Measurements from ENCODE around the gene CARD11.

Gene CARD11

GRCh38 chr7:2979951-2980350 is 63.7 kb downstream of the CARD11 start:
- DNase-seq, result no peak

GRCh38 chr7:2979201-2979631 is 64.5 kb downstream of the CARD11 start:
- DNase-seq, result no peak

GRCh38 chr7:2978408-2978807 is 65.3 kb downstream of the CARD11 start:
- no peak for DNase-seq

GRCh38 chr7:2975821-2976371 is 67.8 kb downstream of the CARD11 start:
- no peak for DNase-seq

GRCh38 chr7:2974093-2974819 is 69.4 kb downstream of the CARD11 start:
- no peak for DNase-seq

GRCh38 chr7:2972835-2973161 is 70.9 kb downstream of the CARD11 start:
- DNase-seq, result no peak

GRCh38 chr7:2971914-2972834 is 71.5 kb downstream of the CARD11 start:
- DNase-seq, result no peak

- no peak for DNase-seq
These were observed 72.8 kb downstream of the CARD11 start for GRCh38 chr7:2970861-2971260.

GRCh38 chr7:2970307-2970664 is 73.4 kb downstream of the CARD11 start:
- DNase-seq, result no peak

GRCh38 chr7:2969398-2970306 is 74.0 kb downstream of the CARD11 start:
- DNase-seq, result no peak

GRCh38 chr7:2968616-2969397 is 74.9 kb downstream of the CARD11 start:
- DNase-seq, result no peak

GRCh38 chr7:2968176-2968575 is 75.5 kb downstream of the CARD11 start:
- DNase-seq, result no peak

- no peak for DNase-seq
These were observed 76.0 kb downstream of the CARD11 start for GRCh38 chr7:2967705-2968104.

GRCh38 chr7:2967253-2967652 is 76.4 kb downstream of the CARD11 start:
- DNase-seq, result no peak

- no peak for DNase-seq
These were observed 77.1 kb downstream of the CARD11 start for GRCh38 chr7:2966466-2967078.

GRCh38 chr7:2965745-2966270 is 77.9 kb downstream of the CARD11 start:
- DNase-seq, result no peak

- DNase-seq, result no peak
These were observed 78.4 kb downstream of the CARD11 start for GRCh38 chr7:2965301-2965700.

- DNase-seq, result no peak
These were observed 79.5 kb downstream of the CARD11 start for GRCh38 chr7:2964208-2964607.

GRCh38 chr7:2962865-2963264 is 80.8 kb downstream of the CARD11 start:
- DNase-seq, result no peak

- no peak for DNase-seq
These were observed 83.7 kb downstream of the CARD11 start for GRCh38 chr7:2959828-2960599.
